Transverse colon (tissue), 4 donors: Measurements from ENCODE around the gene SMAP1. TPM values are rescaled to one million over a fixed set of nuclear protein-coding genes. Genes with fewer than 3 reads are reported as not detected.

ENCODE experiments used
- DNase-seq: peaks from one replicate; pipeline ENCODE4 v3.0.0-alpha.2; 2019
- H3K27ac ChIP-seq, 4 donors: fragments of 200-600 bp; sonication (generic); 2 replicates each; pipeline ENCODE4 v1.5.1; 2016 to 2018; ENCODE audit warnings: inconsistent platforms in 4 of 4
- H3K27me3 ChIP-seq: fragments of 200-600 bp; sonication (generic); 2 replicates; pipeline ENCODE4 v1.5.1; 2017; ENCODE audit warnings: inconsistent platforms
- H3K36me3 ChIP-seq, 4 donors: fragments of 200-600 bp; sonication (generic); 2 replicates each; pipeline ENCODE4 v1.5.1; 2017 to 2019; ENCODE audit warnings: inconsistent platforms in 4 of 4
- H3K4me1 ChIP-seq, 4 donors: fragments of 200-600 bp; sonication (generic); 2 replicates each; pipeline ENCODE4 v1.5.1; 2017 to 2020; ENCODE audit warnings: inconsistent platforms in 4 of 4
- H3K4me3 ChIP-seq, 4 donors: fragments of 200-600 bp; sonication (generic); 1 replicate in 1 of 4; 2 replicates in 3 of 4; pipeline versions ENCODE4 v1.5.1 to v1.6.1; 2017 to 2019; ENCODE audit warnings: inconsistent platforms in 4 of 4
- H3K9me3 ChIP-seq, 2 donors: fragments of 200-600 bp; sonication (generic); 2 replicates each; pipeline ENCODE4 v1.5.1; 2017 to 2019; ENCODE audit warnings: inconsistent platforms in 2 of 2
- EP300 ChIP-seq: sonication (generic); formaldehyde crosslinking; IDR thresholded peaks from one replicate; pipeline ENCODE4 v1.6.1; 2017; ENCODE audit warnings: antibody characterized with exemption, low read depth
- POLR2A ChIP-seq: fragments of 450-650 bp; IDR thresholded peaks from one replicate; pipeline ENCODE4 v1.6.1; 2016; ENCODE audit warnings: antibody characterized with exemption, mild to moderate bottlenecking, moderate library complexity
- POLR2AphosphoS5 ChIP-seq, 3 donors: sonication (generic); formaldehyde crosslinking; IDR thresholded peaks; one replicate each; pipeline ENCODE4 v1.6.1; 2016; ENCODE audit warnings: antibody characterized with exemption in 3 of 3
- WGBS, 2 donors: methylation state at CpG; one replicate each; pipeline ENCODE4 v1.1.5; 2018; ENCODE audit warnings: low coverage in 1 of 2; 5-methylcytosine and 5-hydroxymethylcytosine counted together
- in situ Hi-C, 4 donors: fragments of 200-750 bp; cut with MboI; loops; one replicate each; pipeline versions ENCODE4 v1.15.0 to v1.15.1; 2017; ENCODE audit warnings: low sequenced_read_pairs in 3 of 4, low pct_ligation_motif_present in 1 of 4, low pct_unique_long_range_greater_than_20kb in 1 of 4
- intact Hi-C: fragments of 100-400 bp; cut with DNase I; formaldehyde crosslinking; loops from one replicate; pipeline ENCODE4 v1.15.1; 2023; ENCODE audit warnings: low total_unique reads
- total RNA-seq, 4 donors: library from RNA; depleted of rRNA; stranded (reverse); fragments of >200 nt; gene quantifications; one replicate each; pipeline ENCODE4 v1.1.0, GENCODE V29; 2016
- TF ChIP-seq, protein P1 (sequence below), 5 experiments: fragments of 200-600 bp in 3 of 5; fragments of 450-650 bp in 2 of 5; sonication (generic) in 3 of 5; IDR thresholded peaks; 1 replicate in 2 of 5; 2 replicates in 3 of 5; pipeline ENCODE4 v1.5.1; 2016 to 2017; ENCODE audit warnings: antibody characterized with exemption in 5 of 5, inconsistent platforms in 3 of 5, mild to moderate bottlenecking in 2 of 5, moderate library complexity in 1 of 5

SMAP1 gene
- total RNA-seq, 4 donors from 2014 or later = 10.3 to 49.3 (median 35.3) TPM

GRCh38 chr6:70686548-70687133 lies 19.0 kb downstream of the SMAP1 start:
- intact Hi-C loops = loop anchor here (10.0 kb wide), 1 partner anchor 112 kb away; no protein-coding TSS in a partner anchor
- TF ChIP-seq EP300 (no peak), POLR2A (no peak), POLR2AphosphoS5 (IDR thresholded peaks at IDR 0.05) (no peak)
- TF ChIP-seq, protein P1, sequence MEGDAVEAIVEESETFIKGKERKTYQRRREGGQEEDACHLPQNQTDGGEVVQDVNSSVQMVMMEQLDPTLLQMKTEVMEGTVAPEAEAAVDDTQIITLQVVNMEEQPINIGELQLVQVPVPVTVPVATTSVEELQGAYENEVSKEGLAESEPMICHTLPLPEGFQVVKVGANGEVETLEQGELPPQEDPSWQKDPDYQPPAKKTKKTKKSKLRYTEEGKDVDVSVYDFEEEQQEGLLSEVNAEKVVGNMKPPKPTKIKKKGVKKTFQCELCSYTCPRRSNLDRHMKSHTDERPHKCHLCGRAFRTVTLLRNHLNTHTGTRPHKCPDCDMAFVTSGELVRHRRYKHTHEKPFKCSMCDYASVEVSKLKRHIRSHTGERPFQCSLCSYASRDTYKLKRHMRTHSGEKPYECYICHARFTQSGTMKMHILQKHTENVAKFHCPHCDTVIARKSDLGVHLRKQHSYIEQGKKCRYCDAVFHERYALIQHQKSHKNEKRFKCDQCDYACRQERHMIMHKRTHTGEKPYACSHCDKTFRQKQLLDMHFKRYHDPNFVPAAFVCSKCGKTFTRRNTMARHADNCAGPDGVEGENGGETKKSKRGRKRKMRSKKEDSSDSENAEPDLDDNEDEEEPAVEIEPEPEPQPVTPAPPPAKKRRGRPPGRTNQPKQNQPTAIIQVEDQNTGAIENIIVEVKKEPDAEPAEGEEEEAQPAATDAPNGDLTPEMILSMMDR (IDR thresholded peaks at IDR 0.05) = peak; percentile 66 to 86 (median 78)
- Histone ChIP-seq H3K4me1 (peaks cover 6 to 31% (median 23%) of the 10 kb centered on the region in 4 donors), H3K27me3 (no peaks in the 10 kb centered on the region), H3K27ac (no peak overlapping the region), H3K9me3 (no peaks in the 10 kb centered on the region), H3K4me3 (no peak overlapping the region), H3K36me3 (no peaks in the 10 kb centered on the region)
- WGBS, 2 donors = 15 to 17% methylated on average over 3 of the region's 3 CpGs
- DNase-seq = no peak
- in situ Hi-C loops = loop anchor here in 2 of 4 donors (10.0 to 25.0 kb wide), 2 partner anchors 124 to 132 kb away; partner anchors contain the start of gene SDHAF4 (in 1 of the 2)

- Histone ChIP-seq H3K27me3 (no peaks in the 10 kb centered on the region), H3K4me3 (no peak overlapping the region)
These were observed 26.2 kb downstream of the SMAP1 start for GRCh38 chr6:70693887-70694286.

GRCh38 chr6:70694371-70694770 lies 26.7 kb downstream of the SMAP1 start:
- H3K27ac ChIP-seq = no peak overlapping the region
- no peak overlapping the region for H3K4me3 ChIP-seq
- peaks cover 0 to 1% (median 0%) of the 10 kb centered on the region in 4 donors for H3K36me3 ChIP-seq
- intact Hi-C loops = loop anchor here (2.0 kb wide), 1 partner anchor 16 kb away; no protein-coding TSS in a partner anchor
- H3K9me3 ChIP-seq = no peaks in the 10 kb centered on the region
- DNase-seq = no peak
- no peaks in the 10 kb centered on the region for H3K4me1 ChIP-seq
- H3K27me3 ChIP-seq = no peaks in the 10 kb centered on the region
- WGBS, 2 donors = 92 to 100% methylated on average over 1 of the region's 1 CpG
- in situ Hi-C loops = loop anchor here in 1 of 4 donors (25.0 kb wide), 1 partner anchor 132 kb away; the partner anchor contains the start of gene SDHAF4
- TF ChIP-seq POLR2AphosphoS5 (IDR thresholded peaks at IDR 0.05) = no peak
- TF ChIP-seq, protein P1 (IDR thresholded peaks at IDR 0.05) = no peak
- TF ChIP-seq EP300 = no peak
- TF ChIP-seq POLR2A = no peak

More at GRCh38 chr6:70693887-70694286, 26.2 kb downstream of the SMAP1 start:
- H3K4me1 ChIP-seq = no peaks in the 10 kb centered on the region
- no peaks in the 10 kb centered on the region for H3K36me3 ChIP-seq
- no peaks in the 10 kb centered on the region for H3K9me3 ChIP-seq
- intact Hi-C loops = loop anchor here (2.0 kb wide), 1 partner anchor 17 kb away; no protein-coding TSS in a partner anchor
- TF ChIP-seq POLR2AphosphoS5 (IDR thresholded peaks at IDR 0.05) (no peak), EP300 (no peak), POLR2A (no peak)
- TF ChIP-seq, protein P1 (IDR thresholded peaks at IDR 0.05) = no peak
- DNase-seq = no peak
- H3K27ac ChIP-seq = no peak overlapping the region
- in situ Hi-C loops = loop anchor here in 1 of 4 donors (25.0 kb wide), 1 partner anchor 132 kb away; the partner anchor contains the start of gene SDHAF4
- WGBS, 2 donors = 65% methylated on average over 1 of the region's 1 CpG; no CpG with 5 or more reads in 1 of the 2 donors
